Putamen (tissue), 1 donor: ENCODE results near the gene PRR14L.
"Not testable (repeated sequence)": the region's sequence is repeated elsewhere in the genome, so short reads cannot be mapped to it uniquely, and the experiment has no call there.

ENCODE experiments used
- DNase-seq: peaks from one replicate; pipeline ENCODE4 v3.0.0-alpha.2; 2016; ENCODE audit warnings: low spot score

Gene PRR14L

GRCh38 chr22:31740314-31740713 lies 9.6 kb downstream of the PRR14L start:
- not testable (repeated sequence) for DNase-seq

GRCh38 chr22:31739795-31740201 lies 10.1 kb downstream of the PRR14L start:
- no peak for DNase-seq

- DNase-seq = no peak
Measured at GRCh38 chr22:31738566-31738965, 11.4 kb downstream of the PRR14L start.

- DNase-seq = no peak
Measured at GRCh38 chr22:31737932-31738331, 12.0 kb downstream of the PRR14L start.

GRCh38 chr22:31736458-31736857 lies 13.5 kb downstream of the PRR14L start:
- no peak for DNase-seq

- no peak for DNase-seq
Measured at GRCh38 chr22:31734512-31734911, 15.4 kb downstream of the PRR14L start.

GRCh38 chr22:31733580-31734079 lies 16.3 kb downstream of the PRR14L start:
- DNase-seq = no peak

- DNase-seq = no peak
Measured at GRCh38 chr22:31732089-31732829, 17.7 kb downstream of the PRR14L start.

GRCh38 chr22:31730344-31730711 lies 19.6 kb downstream of the PRR14L start:
- no peak for DNase-seq

GRCh38 chr22:31728857-31729256 lies 21.1 kb downstream of the PRR14L start:
- DNase-seq = no peak

GRCh38 chr22:31726692-31727091 lies 23.2 kb downstream of the PRR14L start:
- no peak for DNase-seq

GRCh38 chr22:31723723-31724122 lies 26.2 kb downstream of the PRR14L start:
- no peak for DNase-seq

GRCh38 chr22:31719850-31720471 lies 30.0 kb downstream of the PRR14L start:
- DNase-seq = no peak

GRCh38 chr22:31715147-31715778 lies 34.7 kb downstream of the PRR14L start:
- DNase-seq = no peak

GRCh38 chr22:31711226-31711625 lies 38.7 kb downstream of the PRR14L start:
- not testable (repeated sequence) for DNase-seq

GRCh38 chr22:31707519-31707918 lies 42.4 kb downstream of the PRR14L start:
- DNase-seq = no peak

- no peak for DNase-seq
Measured at GRCh38 chr22:31695423-31695822, 54.5 kb downstream of the PRR14L start.

- not testable (repeated sequence) for DNase-seq
Measured at GRCh38 chr22:31694046-31694445, 55.9 kb downstream of the PRR14L start.

GRCh38 chr22:31692186-31692886 lies 57.6 kb downstream of the PRR14L start:
- DNase-seq = no peak

- no peak for DNase-seq
Measured at GRCh38 chr22:31691408-31691807, 58.5 kb downstream of the PRR14L start.

GRCh38 chr22:31683181-31684105 lies 66.5 kb downstream of the PRR14L start:
- no peak for DNase-seq
